GM13977 (cell line): ENCODE data around the gene SAMD11.

Experiments
- DNase-seq: peaks from one replicate; pipeline ENCODE4 v3.0.0; 2012; ENCODE audit warnings: low spot score
- in situ Hi-C: fragments of 300-500 bp; cut with MboI; formaldehyde crosslinking; loops from one replicate; pipeline ENCODE4 v1.12.0; 2022; ENCODE audit warnings: low sequenced_read_pairs, low pct_unique_long_range_greater_than_20kb, mixed read lengths, inconsistent platforms; ENCODE audit not compliant: unreplicated experiment
- TF ChIP-seq, protein P1 (sequence below): IDR thresholded peaks from 2 replicates; pipeline ENCODE4 v1.5.1; 2012; ENCODE audit warnings: mild to moderate bottlenecking, control low read depth; ENCODE audit not compliant: insufficient read depth; ENCODE audit errors: extremely low read depth, missing control alignments

The SAMD11 gene

DNA sequence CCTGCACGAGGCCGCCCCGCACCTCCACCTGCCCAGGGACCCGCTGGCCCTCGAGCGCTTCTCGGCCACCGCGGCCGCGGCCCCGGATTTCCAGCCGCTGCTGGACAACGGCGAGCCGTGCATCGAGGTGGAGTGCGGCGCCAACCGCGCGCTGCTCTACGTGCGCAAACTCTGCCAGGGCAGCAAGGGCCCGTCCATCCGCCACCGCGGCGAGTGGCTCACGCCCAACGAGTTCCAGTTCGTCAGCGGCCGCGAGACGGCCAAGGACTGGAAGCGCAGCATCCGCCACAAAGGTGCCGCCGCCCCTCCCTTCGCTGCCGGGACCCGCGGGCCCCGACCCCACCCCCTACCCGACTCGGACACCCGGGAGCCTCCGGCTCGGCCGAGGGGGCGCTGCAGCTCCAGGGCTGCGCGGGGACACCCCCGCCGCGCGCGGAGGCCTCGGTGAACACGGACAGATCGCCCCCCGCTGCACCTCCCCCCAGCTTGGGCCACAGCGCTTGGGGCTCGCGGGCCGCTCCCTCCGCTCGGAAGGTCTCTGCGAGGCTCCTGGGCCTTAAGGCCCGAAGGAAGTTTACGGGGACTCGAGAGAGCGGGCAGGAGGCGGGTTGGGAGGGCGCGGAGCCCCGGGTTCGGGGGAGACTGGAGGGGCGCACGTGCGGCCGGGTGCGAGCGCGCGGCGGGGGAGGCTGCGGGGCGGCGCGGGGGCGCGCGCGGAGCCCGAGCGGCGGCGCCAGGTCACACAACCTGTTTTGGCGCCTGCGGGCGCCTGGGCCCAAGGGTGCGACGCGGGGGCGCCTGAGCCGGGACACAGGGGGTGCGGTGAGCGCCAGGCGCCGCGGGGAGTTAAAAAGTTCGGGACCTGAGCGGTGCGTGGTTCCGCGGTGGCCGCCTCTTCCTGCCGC is 1.2 kb downstream of the SAMD11 start:
- TF ChIP-seq, protein P1, sequence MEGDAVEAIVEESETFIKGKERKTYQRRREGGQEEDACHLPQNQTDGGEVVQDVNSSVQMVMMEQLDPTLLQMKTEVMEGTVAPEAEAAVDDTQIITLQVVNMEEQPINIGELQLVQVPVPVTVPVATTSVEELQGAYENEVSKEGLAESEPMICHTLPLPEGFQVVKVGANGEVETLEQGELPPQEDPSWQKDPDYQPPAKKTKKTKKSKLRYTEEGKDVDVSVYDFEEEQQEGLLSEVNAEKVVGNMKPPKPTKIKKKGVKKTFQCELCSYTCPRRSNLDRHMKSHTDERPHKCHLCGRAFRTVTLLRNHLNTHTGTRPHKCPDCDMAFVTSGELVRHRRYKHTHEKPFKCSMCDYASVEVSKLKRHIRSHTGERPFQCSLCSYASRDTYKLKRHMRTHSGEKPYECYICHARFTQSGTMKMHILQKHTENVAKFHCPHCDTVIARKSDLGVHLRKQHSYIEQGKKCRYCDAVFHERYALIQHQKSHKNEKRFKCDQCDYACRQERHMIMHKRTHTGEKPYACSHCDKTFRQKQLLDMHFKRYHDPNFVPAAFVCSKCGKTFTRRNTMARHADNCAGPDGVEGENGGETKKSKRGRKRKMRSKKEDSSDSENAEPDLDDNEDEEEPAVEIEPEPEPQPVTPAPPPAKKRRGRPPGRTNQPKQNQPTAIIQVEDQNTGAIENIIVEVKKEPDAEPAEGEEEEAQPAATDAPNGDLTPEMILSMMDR, result peak; percentile 3
- in situ Hi-C loops, result no loop called here
- DNase-seq, result no peak

DNA sequence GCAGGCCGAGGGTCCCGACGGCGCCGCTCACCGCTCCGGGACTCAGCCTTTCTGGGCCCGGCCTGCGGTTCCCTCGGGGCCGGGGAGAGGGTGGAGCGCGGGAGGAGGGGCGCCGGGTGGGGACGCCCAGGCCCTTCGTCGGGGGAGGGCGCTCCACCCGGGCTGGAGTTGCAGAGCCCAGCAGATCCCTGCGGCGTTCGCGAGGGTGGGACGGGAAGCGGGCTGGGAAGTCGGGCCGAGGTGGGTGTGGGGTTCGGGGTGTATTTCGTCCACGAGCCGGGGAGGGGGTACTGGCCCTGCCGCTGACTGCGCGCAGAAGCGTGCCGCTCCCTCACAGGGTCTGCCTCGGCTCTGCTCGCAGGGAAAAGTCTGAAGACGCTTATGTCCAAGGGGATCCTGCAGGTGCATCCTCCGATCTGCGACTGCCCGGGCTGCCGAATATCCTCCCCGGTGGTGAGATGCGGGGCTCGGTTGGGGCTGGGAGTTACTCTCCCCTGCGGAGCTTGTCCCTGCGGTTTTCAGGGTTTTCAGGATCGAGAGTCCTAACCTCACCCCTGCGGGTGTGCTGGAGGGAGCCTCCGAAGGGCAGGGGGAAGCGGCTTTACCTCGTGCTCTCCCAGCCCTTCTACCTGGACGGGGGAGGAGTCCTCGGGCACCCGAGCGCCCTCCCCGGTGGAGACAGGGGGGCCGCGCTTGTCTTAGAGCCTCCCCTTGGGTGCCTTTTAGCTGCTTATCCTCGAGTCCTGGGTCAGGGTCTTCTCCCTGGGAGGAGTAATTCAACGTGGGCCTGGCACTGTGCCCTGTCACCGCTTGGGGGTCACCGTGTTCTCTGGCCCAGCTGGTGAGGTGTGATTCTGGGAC is 2.1 kb downstream of the SAMD11 start:
- in situ Hi-C loops, result no loop called here
- no peak for DNase-seq
- TF ChIP-seq, protein P1, result no peak

DNA sequence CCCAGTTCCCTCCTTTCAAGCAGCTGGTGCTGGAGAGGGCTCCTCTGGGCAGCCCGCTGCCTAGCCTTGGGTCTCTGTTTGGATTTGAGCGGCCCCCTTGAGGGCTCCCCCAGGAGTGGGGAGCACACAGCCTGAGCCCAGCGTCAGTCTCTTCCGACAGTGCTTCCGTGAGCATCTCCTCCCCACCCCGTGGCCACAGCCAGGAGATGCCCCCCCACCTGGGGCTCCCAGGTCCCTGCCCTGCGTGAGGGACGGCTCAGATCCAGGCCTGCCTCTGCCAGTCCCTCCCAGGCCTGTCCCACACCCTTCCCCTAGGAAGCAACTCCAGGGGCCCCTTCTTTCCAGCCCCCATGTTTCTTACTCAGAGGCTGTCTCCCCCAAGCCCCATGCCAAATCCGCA is 3.5 kb downstream of the SAMD11 start:
- in situ Hi-C loops, result no loop called here
- TF ChIP-seq, protein P1, result no peak
- DNase-seq, result no peak

DNA sequence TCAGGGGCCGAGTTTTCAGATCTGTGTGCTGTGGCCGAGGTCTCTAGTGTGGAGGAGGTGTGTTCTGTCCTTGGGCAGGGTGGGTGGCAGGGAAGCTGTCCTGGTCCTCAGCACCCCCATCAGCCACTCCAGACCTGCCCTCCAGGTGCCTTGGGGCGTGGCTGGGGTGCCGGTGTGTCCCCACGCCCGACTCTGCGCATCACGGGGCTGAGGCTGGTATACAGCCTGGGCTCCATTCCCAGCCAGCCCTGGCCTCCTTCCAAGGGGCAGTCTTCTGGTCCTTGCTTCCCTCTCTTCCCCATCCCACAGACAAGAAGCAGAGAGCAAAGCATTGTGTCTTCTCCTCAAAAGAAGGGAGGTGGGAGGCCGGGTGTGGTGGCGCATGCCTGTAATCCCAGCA is 4.0 kb downstream of the SAMD11 start:
- TF ChIP-seq, protein P1, result no peak
- DNase-seq, result no peak
- in situ Hi-C loops, result no loop called here

DNA sequence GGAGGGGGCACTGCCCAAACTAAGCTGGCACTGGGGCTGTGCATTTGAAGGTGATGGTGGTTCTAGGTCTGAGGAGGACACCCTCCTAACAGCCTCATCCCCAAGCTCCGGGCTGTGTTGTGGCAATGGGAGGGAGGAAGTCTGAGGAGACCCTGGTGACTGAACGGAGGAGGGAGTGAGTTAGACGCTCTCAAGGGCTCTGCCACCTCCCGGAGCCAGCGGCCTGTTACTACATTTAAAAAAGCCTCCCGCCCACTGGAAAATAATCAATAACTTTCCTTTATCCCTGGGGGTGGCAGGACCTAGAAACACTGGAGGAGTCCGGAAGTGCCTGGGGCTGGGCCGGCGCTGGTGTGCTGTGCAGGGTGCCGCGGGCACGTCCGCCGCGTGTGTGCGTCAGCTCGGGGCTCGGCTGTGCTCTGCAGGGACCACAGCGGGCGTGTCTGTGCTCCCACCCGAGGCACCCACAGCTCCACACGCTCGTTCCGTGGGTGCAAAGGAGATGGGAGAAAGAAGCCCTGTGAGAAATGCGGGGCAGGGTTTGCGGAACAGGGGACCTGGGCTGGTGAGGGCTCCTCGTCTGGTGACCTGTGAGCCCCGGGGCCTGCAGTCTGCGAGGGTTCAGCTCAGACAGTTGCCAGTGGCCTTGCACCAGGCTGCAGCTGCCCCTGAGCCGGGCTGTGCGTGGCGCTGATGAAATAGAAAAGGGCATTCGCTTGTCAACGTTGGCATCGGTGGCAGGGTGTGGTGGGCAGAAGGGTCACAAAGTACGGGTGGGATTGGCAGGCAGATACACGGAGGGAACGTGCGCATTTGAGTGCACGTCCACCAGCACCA is 5.3 kb downstream of the SAMD11 start:
- no peak for DNase-seq
- TF ChIP-seq, protein P1, result no peak
- in situ Hi-C loops, result no loop called here
